ENCODE data around the gene CARMIL1.

CARMIL1 gene

DNA sequence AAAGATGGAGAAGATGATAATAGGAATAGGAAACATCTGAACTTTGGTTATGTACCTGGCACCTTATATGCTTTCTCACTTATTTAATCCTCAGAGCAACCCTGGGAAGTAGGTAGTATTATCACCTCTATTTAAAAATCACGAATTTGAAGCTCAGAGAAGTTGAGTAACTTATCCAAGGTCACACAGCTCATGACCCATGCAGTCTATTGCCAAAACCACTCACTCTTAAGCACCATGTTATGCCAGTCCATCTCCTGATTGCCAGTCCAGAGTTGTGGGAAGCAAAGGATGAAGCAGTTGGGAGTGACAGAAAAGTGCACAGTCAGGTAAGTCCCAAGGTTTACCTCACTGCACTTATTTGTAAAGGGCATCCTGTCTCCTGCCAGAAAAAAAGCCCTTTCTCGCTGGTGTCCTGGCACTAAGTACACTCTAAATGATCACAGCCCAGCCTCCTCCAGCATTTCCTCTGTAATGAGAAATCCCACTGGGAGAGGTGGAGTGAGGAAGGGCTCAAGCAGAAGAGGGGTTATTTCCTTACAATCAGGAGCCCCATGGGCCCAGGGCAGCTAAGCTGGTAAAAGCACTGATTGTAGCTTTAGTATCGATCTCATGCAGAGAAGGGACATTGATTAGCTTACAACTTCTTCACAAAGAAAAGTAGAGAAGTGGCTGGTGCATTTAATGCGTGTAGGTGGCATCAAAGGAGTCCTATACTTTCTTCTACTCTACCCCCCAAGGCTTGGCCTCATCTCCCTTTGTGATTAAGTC, 351.5 kb downstream of the CARMIL1 start:
- DNase-seq = no peak

DNA sequence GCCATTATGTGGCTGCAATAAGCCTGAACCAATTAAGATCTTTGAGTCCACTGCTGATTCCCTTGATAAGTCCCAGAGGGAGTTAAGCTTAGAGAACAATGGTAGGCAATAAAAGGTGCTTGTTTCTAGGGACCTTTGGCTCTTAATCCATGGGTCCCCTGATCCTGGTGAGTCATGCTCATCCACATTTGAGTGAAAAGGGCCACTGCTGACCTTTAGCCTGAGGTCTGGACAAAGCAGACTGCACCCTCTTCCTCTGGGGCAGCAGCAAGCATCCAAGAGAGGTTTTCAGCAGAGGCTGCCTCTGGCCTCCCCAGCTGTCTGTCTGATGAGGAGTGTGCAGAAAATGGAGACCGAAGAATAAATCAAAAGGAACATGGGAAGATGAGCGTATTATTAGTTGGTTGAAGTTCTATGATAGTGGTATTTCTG, 356.7 kb downstream of the CARMIL1 start:
- no peak for DNase-seq

DNA sequence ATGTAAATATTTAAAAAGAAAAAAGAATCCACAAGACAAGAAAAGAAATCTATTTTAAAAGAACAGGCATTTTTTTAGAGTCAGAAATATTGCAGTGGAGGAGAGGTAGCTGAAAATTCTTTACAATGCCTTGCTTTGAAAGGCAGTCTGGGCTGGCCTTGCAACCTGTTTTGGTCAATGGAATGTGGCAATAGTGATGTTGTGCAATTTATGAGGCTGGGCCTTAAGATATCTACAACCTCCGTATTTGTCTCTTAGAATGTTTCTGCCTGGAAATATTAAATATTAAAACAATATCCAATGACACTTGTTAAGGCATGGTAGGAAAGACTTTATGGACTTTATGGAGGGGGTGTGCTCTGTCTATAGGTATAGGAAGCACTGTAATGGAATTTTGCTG, 358.0 kb downstream of the CARMIL1 start:
- no peak for DNase-seq

DNA sequence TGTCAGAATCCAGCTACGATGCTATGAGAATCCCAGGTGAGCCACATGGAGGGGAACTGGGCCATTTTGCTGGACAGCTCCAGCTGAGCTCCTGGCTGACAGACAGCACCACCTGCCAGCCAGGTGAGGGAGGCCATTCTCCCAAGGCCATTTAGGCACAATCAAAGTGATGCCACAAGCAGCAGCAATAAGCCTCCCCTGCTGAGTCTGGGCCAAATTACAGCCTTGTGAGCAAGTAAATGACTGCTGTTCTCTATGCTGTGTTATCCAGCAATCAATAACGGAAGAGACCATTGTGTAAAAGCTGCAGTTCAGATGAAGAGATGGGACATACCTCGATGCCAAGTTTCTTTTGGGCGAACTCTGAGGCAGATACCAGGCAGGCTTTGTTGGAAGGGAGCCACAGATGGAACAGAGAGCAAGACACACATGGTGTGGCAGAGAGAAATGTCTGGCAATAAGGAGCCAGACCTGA, 358.8 kb downstream of the CARMIL1 start:
- DNase-seq = no peak

DNA sequence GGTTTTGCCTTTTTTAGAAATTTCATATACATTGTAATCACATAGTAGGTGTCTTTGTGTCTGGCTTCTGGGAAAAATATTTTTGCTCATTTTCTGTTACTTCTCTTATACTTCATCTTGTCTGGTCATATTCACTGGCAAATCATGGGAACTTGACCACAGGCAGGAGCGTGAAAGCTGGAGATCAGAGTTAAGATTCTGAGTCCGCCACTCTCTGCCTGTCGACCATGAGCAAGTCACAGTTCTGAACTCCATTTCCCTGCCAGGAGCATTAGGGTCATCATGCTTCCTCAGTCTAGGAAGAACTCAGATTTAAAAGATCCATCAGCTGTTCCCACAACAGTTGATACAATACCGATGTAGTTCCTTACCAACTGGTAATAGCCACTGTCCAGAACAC, 360.5 kb downstream of the CARMIL1 start:
- DNase-seq = no peak

DNA sequence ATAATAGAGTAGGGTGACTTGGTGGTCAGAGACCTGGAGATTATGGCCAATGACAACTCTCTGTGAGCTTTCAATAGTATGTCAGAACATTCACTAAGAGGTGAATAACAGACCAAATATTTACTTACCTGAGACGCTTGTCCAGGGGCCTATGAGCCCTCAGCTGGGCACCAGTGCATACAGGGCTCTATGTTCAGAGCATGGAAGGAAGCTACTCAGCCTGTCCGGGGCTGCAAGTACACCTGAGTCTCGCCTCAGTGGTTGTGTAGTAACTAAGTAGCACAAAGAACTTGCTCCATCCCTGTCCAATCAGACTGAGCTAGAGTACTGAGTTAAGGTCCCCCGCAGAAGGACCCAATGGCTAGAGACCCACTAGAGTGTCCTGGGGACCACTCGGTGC, 361.3 kb downstream of the CARMIL1 start:
- no peak for DNase-seq

DNA sequence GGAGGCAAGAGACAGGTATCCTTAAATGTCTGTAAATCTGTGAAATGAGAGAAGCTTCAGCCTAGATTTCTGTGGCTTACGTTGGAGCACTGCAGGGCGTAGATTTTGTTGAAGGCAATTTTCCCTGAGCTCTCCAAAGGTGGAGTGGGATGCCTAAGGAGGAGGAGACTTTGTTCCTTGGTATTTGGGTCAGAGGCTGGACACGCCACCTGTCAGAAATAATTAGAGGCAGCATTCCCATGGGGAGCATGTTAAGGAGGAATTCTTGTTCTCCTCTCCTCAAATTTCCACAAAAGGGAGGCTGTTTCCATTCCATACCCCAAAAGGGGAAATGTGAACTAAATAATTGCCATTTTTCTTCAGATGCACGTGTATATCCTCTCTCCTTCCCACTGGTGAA, 361.7 kb downstream of the CARMIL1 start:
- DNase-seq = no peak

DNA sequence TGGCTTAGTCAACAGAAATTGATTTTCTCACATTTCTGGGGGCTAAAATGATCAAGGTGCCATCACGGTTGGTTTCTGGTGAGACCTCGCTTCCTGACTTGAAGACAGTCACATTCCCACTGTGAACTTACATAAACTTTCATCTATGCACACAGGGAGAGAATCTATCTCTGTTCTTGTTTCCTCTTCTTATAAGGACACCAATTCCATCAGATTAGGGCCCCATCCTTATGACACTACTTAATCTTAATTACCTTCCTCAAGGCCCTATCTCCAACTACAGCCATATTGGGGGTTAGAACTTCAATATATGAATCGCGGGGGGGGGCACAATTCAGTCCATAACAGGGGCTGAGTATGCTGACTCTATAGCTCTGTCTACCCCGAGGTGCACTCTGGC, 362.2 kb downstream of the CARMIL1 start:
- no peak for DNase-seq

DNA sequence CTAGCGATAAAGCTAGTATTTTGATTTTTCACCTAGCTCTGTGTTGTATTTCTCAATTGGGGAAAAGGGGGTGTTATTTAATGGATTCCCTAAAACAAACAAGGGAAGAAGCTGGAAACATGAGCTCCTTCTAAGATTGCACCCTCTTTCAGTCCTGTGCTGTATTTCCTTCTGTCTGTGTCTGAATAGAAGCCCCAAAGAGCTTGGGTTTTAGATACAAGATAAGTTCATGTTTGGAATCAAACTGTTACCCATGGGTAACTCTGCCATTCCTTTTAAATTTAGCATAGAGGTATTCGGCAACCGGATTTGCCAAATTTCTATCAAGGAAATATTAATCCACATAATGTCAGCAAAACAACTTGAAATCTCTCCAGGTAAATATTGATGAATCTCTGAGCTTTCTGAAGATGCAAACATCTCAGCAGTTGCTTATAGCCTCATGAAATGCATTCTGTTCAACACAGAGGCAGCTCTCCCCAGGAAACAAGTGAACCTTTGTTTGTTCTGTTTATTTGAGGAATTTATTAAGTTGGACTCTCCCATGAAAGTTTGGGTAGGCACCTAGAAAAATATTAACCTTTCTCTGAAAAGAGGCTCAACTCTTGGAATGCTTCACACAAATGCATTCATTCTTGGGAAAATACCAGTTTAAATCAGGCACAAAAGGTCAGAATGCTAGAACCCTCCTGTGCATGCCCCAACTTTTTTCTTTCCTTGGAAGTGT, 362.9 kb downstream of the CARMIL1 start:
- no peak for DNase-seq

DNA sequence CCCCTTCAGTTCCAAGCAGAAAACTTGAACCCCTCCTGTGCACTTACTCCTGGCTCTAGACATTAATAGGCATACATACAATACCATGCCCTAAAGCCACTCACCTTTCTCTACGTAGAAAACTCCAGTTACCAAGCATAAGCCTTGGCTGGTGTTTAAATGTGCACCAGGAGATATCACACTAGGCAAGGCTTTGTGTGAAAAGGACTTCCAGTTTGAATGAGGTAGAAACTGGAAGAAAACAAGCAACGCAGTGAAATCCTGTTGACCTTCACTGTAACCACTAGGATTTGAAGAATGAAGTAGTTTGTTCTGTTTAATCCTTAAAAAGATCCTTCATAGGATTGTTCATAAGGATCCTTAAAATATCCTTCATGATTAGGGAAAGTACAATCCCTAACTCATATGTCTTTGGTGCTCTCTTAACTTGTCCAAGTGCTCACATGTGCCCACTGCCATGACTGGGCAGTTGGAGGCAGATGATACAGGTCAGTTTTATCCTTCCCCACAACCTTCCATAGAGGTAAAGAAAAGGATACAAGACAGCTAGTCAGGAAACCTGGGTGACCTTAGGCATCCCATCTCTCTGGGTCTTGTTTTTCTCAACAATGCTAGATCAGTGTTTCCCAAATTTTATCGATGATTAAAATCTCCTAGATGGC, 363.6 kb downstream of the CARMIL1 start:
- no peak for DNase-seq

DNA sequence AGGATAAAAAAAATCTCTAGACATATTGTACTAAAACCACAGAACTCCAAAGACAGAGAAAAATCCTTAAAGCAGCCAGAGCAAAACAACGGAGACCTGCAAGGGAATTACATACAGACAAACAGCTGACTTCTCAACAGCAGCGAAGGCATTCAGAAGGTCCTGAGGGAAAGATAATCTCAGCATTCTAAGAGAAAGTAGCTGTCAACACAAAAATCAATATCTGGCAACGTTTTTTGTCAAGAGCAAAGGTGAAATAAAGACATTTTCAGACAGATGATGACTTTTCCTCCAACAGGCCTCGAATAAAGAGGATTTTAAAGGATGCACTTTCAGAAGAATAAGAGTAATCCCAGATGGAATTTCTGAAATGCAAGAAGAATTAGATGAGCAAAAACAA, 366.7 kb downstream of the CARMIL1 start:
- DNase-seq = no peak

DNA sequence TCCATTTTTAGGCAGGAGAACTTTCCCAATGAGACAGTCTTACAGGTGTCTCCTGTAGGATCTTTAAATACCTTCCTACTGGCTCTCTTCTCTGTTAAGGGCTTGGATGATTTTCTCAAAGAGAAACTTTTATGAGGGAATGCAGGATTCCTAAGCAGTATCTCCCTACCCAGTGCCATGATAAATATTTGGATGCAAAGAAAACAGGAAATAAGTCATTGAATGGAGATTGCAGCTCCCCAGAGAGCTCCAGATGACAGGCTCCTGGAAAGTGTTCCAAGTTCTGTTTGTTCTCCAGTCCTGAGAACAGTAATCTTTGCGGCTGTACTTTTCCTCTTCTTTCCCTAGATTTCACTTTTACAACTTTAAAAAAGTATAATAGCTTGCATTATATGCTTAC, 370.4 kb downstream of the CARMIL1 start:
- no peak for DNase-seq

DNA sequence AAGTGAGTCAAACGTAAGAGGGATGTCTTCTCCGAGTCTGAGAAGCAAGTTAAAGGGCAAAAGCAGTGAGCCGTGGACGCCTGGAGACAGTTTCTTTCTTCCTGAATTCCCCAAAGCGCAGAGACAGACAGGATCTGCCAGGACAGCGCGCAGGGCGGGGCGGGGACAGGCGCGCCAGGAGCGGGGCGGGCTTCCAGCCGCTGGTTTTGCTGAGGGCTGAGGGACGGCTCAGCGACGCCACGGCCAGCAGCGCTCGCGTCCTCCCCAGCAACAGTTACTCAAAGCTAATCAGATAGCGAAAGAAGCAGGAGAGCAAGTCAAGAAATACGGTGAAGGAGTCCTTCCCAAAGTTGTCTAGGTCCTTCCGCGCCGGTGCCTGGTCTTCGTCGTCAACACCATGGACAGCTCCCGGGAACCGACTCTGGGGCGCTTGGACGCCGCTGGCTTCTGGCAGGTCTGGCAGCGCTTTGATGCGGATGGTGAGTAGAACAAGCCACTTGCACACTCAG, 372.9 kb downstream of the CARMIL1 start, which contains the start of gene SCGN:
SCGN (plus strand) TSS at position 209 of the 509 bp plus-strand sequence; CDS start at position 398, 189 bp downstream.
- no peak for DNase-seq

DNA sequence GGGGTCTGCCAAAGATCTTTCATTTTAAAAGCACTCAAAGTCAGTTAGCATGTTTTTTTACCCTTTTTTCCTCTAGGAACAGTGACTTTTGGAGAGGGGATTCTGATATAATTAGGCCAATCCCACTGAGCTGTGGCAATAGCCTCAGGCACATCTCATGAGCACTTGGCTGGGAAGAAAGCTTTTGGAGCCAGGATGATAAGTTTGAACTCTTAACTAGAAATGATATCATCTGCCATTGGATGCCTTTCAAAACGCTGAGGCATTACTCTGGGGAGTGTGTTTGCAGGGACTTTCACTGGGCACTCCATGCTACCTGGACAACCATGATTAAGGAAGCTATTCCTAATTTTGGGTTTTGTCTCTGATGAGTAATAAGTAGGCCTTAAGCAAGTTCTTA, 376.5 kb downstream of the CARMIL1 start:
- no peak for DNase-seq

DNA sequence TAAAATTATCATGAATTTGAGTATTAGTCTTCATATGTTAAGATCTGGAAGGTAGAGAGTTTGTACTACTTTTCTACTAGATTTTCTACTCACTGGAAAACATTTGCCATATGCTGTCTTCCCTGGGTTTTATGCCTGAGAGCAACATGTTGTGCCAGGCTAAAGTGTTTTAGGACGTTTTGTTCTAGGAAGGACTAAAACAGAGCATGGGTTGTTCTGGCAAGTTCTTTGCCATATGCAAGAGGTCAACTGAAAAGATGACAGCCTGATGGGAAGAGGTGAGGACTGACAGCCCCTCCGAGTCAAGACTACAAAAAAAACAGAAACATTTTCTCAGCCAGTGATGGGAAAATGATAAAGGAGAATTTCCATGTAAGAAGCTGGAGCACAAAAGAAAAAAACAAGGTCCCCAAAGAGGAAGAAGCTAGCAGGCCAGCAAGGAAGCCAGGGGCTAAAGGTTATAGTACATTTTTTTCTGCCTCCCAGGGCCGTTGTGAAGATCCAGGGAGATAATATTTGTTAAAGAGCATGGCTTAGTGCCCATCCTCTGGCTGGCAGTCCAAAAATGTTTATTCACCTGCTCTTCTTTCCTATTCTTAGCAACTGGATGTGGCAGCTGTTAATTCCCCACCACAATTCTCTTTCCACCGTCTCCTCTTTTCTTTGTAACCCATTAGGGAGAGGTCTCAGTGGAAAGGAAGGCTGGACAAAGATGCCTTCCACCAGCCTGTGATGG, 380.6 kb downstream of the CARMIL1 start:
- DNase-seq = no peak

DNA sequence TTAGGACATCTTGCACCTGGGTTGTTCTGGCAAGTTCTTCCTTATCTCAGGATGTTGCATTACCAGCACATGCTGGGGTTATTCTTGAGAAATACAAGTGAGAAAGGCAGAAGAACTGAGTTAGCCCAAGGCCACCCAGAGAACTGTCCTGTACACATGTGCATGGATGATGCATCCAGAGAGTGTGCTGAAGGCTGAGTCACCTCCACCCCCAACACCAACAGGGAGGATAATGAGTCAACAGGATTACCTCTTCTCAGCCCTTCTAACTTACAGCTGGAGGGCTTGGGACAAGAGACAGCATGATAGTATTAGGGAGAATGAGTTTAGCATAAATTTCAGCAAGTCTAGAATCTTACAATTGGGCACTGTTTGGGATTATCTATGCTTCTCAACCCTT, 381.3 kb downstream of the CARMIL1 start:
- peak in 1 of 2 experiments; percentile 4 for DNase-seq

DNA sequence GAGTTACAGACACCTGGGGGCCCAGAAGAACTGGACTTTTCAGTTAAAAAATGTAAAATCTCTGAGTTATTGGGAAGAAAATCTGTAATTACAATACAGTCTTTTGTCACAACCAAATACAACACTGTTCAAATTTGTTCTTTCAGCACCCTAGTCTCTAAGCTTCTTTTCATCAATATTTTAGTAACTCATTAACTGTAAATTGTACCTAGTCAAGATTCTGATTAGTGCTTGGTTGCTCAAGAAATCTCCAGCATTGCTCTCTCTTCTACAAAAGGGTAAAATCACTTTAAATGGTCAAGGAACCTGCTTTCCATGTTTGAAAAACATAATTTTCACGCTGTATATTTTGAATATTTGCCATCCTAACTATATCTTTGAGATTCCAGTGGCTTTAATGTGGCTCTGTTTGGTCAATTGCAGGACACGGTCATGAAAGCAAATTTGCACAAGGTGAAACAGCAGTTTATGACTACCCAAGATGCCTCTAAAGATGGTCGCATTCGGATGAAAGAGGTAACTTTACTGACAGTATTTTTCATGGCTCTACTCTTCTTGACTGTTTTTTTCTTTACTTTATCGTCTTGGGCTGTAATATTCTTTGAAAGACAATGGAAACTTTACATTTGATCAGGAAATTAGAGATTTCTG, 382.1 kb downstream of the CARMIL1 start:
- DNase-seq = no peak

DNA sequence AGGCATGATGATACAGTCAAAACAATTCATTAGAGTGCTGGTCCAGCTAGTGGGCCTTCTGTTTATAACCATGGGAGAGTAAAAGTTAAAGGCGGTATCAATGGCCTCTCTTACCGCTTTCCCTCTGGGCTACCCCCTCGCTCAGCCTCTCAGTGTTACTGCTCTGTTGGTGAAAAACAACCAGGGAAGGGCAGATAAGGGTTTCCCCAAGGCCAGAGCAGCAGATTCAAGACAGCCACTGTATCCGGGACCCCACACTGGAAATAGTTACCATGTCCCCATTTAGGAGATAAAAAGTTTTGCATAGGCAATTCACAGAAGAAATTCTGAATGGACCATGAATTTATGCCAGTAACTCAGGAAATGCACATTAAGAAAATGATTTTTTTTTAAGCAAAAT, 386.3 kb downstream of the CARMIL1 start:
- no peak for DNase-seq

DNA sequence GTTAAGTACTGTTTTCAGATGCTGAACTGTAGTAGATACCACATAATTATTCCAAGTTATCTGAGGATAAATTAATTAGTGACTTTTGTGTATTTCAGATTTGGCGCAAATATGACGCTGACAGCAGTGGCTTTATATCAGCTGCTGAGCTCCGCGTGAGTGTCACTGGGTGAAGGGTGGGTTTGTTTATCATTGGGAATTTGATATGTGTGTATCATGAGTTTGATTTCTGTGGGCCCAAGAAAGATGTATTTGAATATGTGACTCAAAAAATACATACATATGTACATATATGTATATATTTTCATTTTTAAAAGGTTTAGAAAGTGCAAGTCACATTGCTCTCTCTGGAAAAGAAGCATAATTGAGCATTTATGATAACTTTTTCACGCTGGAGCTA, 390.2 kb downstream of the CARMIL1 start:
- DNase-seq = no peak
